GM12878 (cell line): Measurements from ENCODE around the gene CNR2. TPM values are rescaled to one million over a fixed set of nuclear protein-coding genes. Genes with fewer than 3 reads are reported as not detected.

ENCODE experiments used
- ATAC-seq: fragments of 200-7000 bp; cut with Tn5 transposase; 3 replicates; pipeline ENCODE4 v1.9.1; 2020; ENCODE audit warnings: mild to moderate bottlenecking, moderate library complexity
- BruUV-seq: library from RNA; stranded (reverse); fragments of 400-500 nt; replicated peaks from 2 replicates; lab custom pipeline; 2021; lab: Mats Ljungman, UMichigan
- CTCF ChIA-PET: fragments of 300-600 bp; sonication (Branson Sonifier 250); formaldehyde crosslinking; extraction: SDS; loops from one replicate; lab custom pipeline; 2021; ENCODE audit warnings: inconsistent platforms; lab: Yijun Ruan, JAX
- POLR2A ChIA-PET: fragments of 350-600 bp; formaldehyde crosslinking; extraction: SDS; loops from one replicate; lab custom pipeline; 2021; ENCODE audit warnings: inconsistent platforms; lab: Charles Lee
- RAD21 ChIA-PET: fragments of 300-600 bp; sonication (Branson Sonifier 250); formaldehyde crosslinking; loops from one replicate; lab custom pipeline; 2023; ENCODE audit warnings: antibody characterized with exemption; ENCODE audit not compliant: unreplicated experiment; lab: Charles Lee
- SMC1A ChIA-PET: fragments of 300-600 bp; sonication (Branson Sonifier 250); formaldehyde crosslinking; loops from one replicate; lab custom pipeline; 2023; ENCODE audit not compliant: unreplicated experiment, uncharacterized antibody; lab: Charles Lee
- DNase-seq: peaks from one replicate; pipeline ENCODE4 v3.0.0-alpha.2; 2011; ENCODE audit warnings: low read depth, low spot score
- FAIRE-seq: peaks from 3 replicates; lab custom pipeline; 2011; peaks lifted over from hg19 to GRCh38; lab: Jason Lieb, UNC
- H2AFZ ChIP-seq: 2 replicates; pipeline ENCODE4 v1.6.0; 2011; ENCODE audit warnings: low read depth, low read length, control low read depth; ENCODE audit not compliant: control insufficient read depth
- H3K27ac ChIP-seq: 2 replicates; pipeline ENCODE4 v1.5.1; 2011; ENCODE audit warnings: control low read depth; ENCODE audit not compliant: control insufficient read depth, insufficient read depth
- H3K27me3 ChIP-seq, 2 experiments: replicated peaks in 1 of 2; 2 replicates each; pipeline versions ENCODE4 v1.6.0 to v1.6.1; 2011; ENCODE audit warnings: low read length in 1 of 2; ENCODE audit not compliant: control insufficient read depth in 2 of 2, insufficient read depth in 2 of 2
- H3K36me3 ChIP-seq, 2 experiments: 2 replicates each; pipeline ENCODE4 v1.5.1; 2011; ENCODE audit warnings: low read length in 1 of 2; ENCODE audit not compliant: control insufficient read depth in 2 of 2, insufficient read depth in 2 of 2
- H3K4me1 ChIP-seq: 2 replicates; pipeline ENCODE4 v1.6.1; 2011; ENCODE audit warnings: mild to moderate bottlenecking, low read length, moderate library complexity, mixed read lengths; ENCODE audit not compliant: control insufficient read depth, insufficient read depth
- H3K4me2 ChIP-seq: 2 replicates; pipeline ENCODE4 v1.6.0; 2011; ENCODE audit warnings: control low read depth; ENCODE audit not compliant: control insufficient read depth, insufficient read depth
- H3K4me3 ChIP-seq: fragments of 200-600 bp; sonication (generic); 2 replicates; pipeline ENCODE4 v1.5.1; 2016
- H3K79me2 ChIP-seq: 2 replicates; pipeline ENCODE4 v1.6.0; 2011; ENCODE audit warnings: low read length; ENCODE audit not compliant: control insufficient read depth, insufficient read depth
- H3K9ac ChIP-seq: 2 replicates; pipeline ENCODE4 v1.8.0; 2011; ENCODE audit warnings: low read length, control low read depth, mixed read lengths; ENCODE audit not compliant: control insufficient read depth, insufficient read depth
- H3K9me3 ChIP-seq: replicated peaks from 3 replicates; pipeline ENCODE4 v1.5.1; 2011; ENCODE audit warnings: mild to moderate bottlenecking, low read length; ENCODE audit not compliant: control insufficient read depth, insufficient read depth
- H4K20me1 ChIP-seq: 2 replicates; pipeline ENCODE4 v1.6.0; 2011; ENCODE audit not compliant: control insufficient read depth, insufficient read depth
- BRCA1 ChIP-seq: IDR thresholded peaks from 2 replicates; pipeline ENCODE4 v1.6.1; 2011; ENCODE audit warnings: low read depth, low read length, improper control_type of control experiment
- CBFB ChIP-seq: IDR thresholded peaks from 2 replicates; pipeline ENCODE4 v1.6.1; 2016; ENCODE audit warnings: antibody characterized with exemption, low read depth
- GATAD2B ChIP-seq: fragments of 450-650 bp; conservative IDR thresholded peaks from 2 replicates; pipeline ENCODE4 v1.6.1; 2017; ENCODE audit warnings: low read depth, mild to moderate bottlenecking, moderate library complexity
- HDGF ChIP-seq: fragments of 450-650 bp; IDR thresholded peaks from 2 replicates; pipeline ENCODE4 v1.6.1; 2016; ENCODE audit warnings: antibody characterized with exemption
- KAT2A ChIP-seq: conservative IDR thresholded peaks from 2 replicates; pipeline ENCODE4 v1.6.1; 2011; ENCODE audit warnings: low read depth, low read length; ENCODE audit not compliant: control insufficient read depth
- MEF2A ChIP-seq: IDR thresholded peaks from 2 replicates; pipeline ENCODE4 v1.6.1; 2011; ENCODE audit warnings: low read depth, mild to moderate bottlenecking, low read length, moderate library complexity; ENCODE audit not compliant: insufficient read depth
- MTA2 ChIP-seq: fragments of 450-650 bp; IDR thresholded peaks from 2 replicates; pipeline ENCODE4 v1.6.1; 2016; ENCODE audit warnings: low read depth, mild to moderate bottlenecking, moderate library complexity
- NR2C1 ChIP-seq: fragments of 450-650 bp; IDR thresholded peaks from 2 replicates; pipeline ENCODE4 v1.6.1; 2017; ENCODE audit warnings: antibody characterized with exemption, mild to moderate bottlenecking, moderate library complexity
- PML ChIP-seq: IDR thresholded peaks from 2 replicates; pipeline ENCODE4 v1.6.1; 2012; ENCODE audit warnings: low read length, inconsistent platforms
- ZSCAN29 ChIP-seq: fragments of 450-650 bp; IDR thresholded peaks from 2 replicates; pipeline ENCODE4 v1.6.1; 2017; ENCODE audit warnings: mild to moderate bottlenecking, moderate library complexity
- WGBS: methylation state at CpG from one replicate; pipeline ENCODE4 v1.1.6; 2016; ENCODE audit warnings: low lambda C conversion rate; ENCODE audit not compliant: insufficient replicate concordance, insufficient coverage; ENCODE audit errors: missing lambda C conversion rate; 5-methylcytosine and 5-hydroxymethylcytosine counted together
- in situ Hi-C: fragments of 300-500 bp; cut with MboI; formaldehyde crosslinking; loops from 9 replicates; pipeline ENCODE4 v1.14.3; 2018; ENCODE audit warnings: mixed read lengths
- intact Hi-C: fragments of 100-400 bp; cut with micrococcal nuclease; formaldehyde crosslinking; loops from one replicate; pipeline ENCODE4 v1.14.2; 2022; ENCODE audit not compliant: unreplicated experiment
- polyA plus RNA-seq, 11 experiments: library from polyadenylated mRNA; depleted of rRNA in 4 of 11; unstranded in 6 of 11; stranded (reverse) in 5 of 11; fragments of >200 nt; fragmentation: Nextera tagmentation in 4 of 11; fragmentation: Illumina TruSeq in 1 of 11; extraction: Ambion mirVana in 4 of 11; extraction: Trizol in 1 of 11; gene quantifications; 1 replicate in 1 of 11; 2 replicates in 10 of 11; pipeline versions ENCODE4 v1.2.1 to v1.2.3, GENCODE V29; 2011 to 2016; ENCODE audit warnings: inconsistent platforms in 2 of 11, missing spikeins in 2 of 11, low read depth in 1 of 11
- total RNA-seq, 4 experiments: library from RNA; depleted of rRNA in 3 of 4; stranded (reverse); fragments of >200 nt in 3 of 4; fragmentation: Illumina TruSeq in 1 of 4; extraction: Trizol in 1 of 4; gene quantifications; 2 replicates each; pipeline versions ENCODE4 v1.2.1 to v1.2.3, GENCODE V29; 2013 to 2021
- TF ChIP-seq, protein P1 (sequence below): fragments of 450-650 bp; IDR thresholded peaks from 2 replicates; pipeline ENCODE4 v1.6.1; 2017; ENCODE audit warnings: borderline replicate concordance
- TF ChIP-seq, protein P2 (sequence below): IDR thresholded peaks from 2 replicates; pipeline ENCODE4 v1.6.1; 2011; ENCODE audit warnings: low read depth, low read length, improper control_type of control experiment, borderline replicate concordance
- TF ChIP-seq, protein P3 (sequence below): fragments of 450-650 bp; formaldehyde crosslinking; IDR thresholded peaks from 2 replicates; pipeline ENCODE4 v1.4.0; 2020; ENCODE audit warnings: mild to moderate bottlenecking, moderate library complexity

The CNR2 gene
- total and polyA plus RNA-seq, 10 of the 15 experiments (the other 5 are each of a cell fraction or from before 2014, with no cell fraction given) = 0.46 to 19.8 (median 12.2) TPM

DNA sequence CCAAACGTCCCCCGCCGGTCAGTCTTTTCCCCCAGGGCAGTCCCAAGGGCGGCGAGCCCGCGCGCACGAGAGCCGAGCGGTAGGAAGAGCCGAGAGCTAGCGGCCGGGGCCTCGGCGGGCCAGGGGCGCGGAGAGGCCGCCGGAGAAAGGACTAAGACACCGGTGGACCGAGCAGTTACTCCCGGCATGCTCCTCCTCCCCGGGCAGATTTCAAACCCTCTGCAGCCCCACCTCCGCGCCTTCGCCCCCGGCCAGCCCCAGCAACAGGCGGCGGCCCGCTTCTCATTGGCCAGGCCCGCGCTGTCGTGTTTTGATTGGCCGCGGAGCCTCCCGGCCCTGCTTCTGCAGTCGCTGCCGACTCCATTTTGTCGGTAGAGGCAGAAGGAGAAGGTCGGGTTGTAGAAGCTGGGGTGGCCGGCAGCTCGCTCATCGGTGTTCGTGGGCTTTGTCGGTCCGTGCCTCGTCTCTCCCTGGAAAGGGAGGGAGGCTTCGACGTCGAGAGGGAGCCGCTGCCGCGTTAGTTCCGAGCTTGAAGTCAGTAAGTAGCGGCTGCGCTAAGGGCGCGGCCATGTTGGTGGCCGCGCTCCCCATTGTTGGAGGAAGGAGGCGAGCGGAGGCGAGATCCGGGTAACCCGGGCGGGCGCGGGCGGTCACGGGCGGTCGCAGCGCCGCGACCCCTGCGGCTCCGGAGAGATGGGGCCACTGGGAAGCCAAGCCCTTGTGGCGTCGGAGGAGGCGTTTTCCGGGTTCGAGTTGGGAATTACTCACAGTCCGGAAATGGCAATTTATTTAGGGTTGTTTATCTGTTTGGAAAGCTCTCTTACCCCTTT lies 46.5 kb upstream of the CNR2 start, which contains the start of gene PNRC2:
TSS of gene PNRC2 (plus strand) at position 368 of the 830 bp plus-strand sequence. CDS start 1,630 bp downstream, outside the sequence.
- intact Hi-C loops = loop anchor here (2.0 to 5.0 kb wide), 4 partner anchors 21 to 433 kb away; partner anchors contain the start of gene SRSF10
- Histone ChIP-seq H3K4me2 (peak within 1 kb of the TSS; percentile 70), H3K4me1 (peaks cover 31% of the 10 kb centered on the region), H3K4me3 (peak within 1 kb of the TSS; percentile 87), H3K36me3 (peaks cover 0 to 3% of the 10 kb centered on the region in 2 experiments; a peak in 2 of 4 replicates), H3K79me2 (peaks cover 29% of the 10 kb centered on the region), H2AFZ (peak within 1 kb of the TSS; percentile 70), H3K9me3 (no peaks in the 10 kb centered on the region), H3K27ac (peak within 1 kb of the TSS; percentile 97), H4K20me1 (no peaks in the 10 kb centered on the region), H3K27me3 (no peaks in the 10 kb centered on the region), H3K9ac (peak within 1 kb of the TSS; percentile 98)
- ChIA-PET RAD21 (interaction anchor here (0.9 to 3.6 kb wide), 7 partner anchors 12 to 71 kb away, joined by 3 to 29 read pairs (median 11); no protein-coding TSS in a partner anchor), POLR2A (interaction anchor here (0.5 to 8.1 kb wide), 8 partner anchors 14 to 191 kb away, joined by 3 to 108 read pairs (median 6); partner anchors contain the start of gene SRSF10), CTCF (interaction anchor here (0.6 to 3.4 kb wide), 7 partner anchors 9 to 71 kb away, joined by 3 to 21 read pairs (median 4); partner anchors contain the start of gene SRSF10), SMC1A (interaction anchor here (0.9 to 9.6 kb wide), 8 partner anchors 9 to 68 kb away, joined by 3 to 77 read pairs (median 6); partner anchors contain the start of gene SRSF10)
- WGBS = 2% methylated on average over 84 of the region's 84 CpGs
- ATAC-seq (peak; percentile 87), FAIRE-seq (no peak), DNase-seq (peak; percentile 82)
- BruUV-seq = no TSS peak
- in situ Hi-C loops = no loop called here
- TF ChIP-seq, protein P1, sequence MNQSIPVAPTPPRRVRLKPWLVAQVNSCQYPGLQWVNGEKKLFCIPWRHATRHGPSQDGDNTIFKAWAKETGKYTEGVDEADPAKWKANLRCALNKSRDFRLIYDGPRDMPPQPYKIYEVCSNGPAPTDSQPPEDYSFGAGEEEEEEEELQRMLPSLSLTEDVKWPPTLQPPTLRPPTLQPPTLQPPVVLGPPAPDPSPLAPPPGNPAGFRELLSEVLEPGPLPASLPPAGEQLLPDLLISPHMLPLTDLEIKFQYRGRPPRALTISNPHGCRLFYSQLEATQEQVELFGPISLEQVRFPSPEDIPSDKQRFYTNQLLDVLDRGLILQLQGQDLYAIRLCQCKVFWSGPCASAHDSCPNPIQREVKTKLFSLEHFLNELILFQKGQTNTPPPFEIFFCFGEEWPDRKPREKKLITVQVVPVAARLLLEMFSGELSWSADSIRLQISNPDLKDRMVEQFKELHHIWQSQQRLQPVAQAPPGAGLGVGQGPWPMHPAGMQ = no peak
- no peak for TF ChIP-seq MTA2
- TF ChIP-seq PML = peak; percentile 96
- peak; percentile 14 for TF ChIP-seq GATAD2B
- no peak; the same call in 1 of the 2 replicates for TF ChIP-seq CBFB
- TF ChIP-seq, protein P2, sequence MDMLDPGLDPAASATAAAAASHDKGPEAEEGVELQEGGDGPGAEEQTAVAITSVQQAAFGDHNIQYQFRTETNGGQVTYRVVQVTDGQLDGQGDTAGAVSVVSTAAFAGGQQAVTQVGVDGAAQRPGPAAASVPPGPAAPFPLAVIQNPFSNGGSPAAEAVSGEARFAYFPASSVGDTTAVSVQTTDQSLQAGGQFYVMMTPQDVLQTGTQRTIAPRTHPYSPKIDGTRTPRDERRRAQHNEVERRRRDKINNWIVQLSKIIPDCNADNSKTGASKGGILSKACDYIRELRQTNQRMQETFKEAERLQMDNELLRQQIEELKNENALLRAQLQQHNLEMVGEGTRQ = no peak
- no peak; the same call in none of the 2 replicates for TF ChIP-seq HDGF
- no peak for TF ChIP-seq MEF2A
- TF ChIP-seq ZSCAN29 = no peak
- peak; percentile 62 for TF ChIP-seq NR2C1
- TF ChIP-seq, protein P3, sequence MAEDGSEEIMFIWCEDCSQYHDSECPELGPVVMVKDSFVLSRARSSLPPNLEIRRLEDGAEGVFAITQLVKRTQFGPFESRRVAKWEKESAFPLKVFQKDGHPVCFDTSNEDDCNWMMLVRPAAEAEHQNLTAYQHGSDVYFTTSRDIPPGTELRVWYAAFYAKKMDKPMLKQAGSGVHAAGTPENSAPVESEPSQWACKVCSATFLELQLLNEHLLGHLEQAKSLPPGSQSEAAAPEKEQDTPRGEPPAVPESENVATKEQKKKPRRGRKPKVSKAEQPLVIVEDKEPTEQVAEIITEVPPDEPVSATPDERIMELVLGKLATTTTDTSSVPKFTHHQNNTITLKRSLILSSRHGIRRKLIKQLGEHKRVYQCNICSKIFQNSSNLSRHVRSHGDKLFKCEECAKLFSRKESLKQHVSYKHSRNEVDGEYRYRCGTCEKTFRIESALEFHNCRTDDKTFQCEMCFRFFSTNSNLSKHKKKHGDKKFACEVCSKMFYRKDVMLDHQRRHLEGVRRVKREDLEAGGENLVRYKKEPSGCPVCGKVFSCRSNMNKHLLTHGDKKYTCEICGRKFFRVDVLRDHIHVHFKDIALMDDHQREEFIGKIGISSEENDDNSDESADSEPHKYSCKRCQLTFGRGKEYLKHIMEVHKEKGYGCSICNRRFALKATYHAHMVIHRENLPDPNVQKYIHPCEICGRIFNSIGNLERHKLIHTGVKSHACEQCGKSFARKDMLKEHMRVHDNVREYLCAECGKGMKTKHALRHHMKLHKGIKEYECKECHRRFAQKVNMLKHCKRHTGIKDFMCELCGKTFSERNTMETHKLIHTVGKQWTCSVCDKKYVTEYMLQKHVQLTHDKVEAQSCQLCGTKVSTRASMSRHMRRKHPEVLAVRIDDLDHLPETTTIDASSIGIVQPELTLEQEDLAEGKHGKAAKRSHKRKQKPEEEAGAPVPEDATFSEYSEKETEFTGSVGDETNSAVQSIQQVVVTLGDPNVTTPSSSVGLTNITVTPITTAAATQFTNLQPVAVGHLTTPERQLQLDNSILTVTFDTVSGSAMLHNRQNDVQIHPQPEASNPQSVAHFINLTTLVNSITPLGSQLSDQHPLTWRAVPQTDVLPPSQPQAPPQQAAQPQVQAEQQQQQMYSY (CRISPR knock-in tag) = no peak
- TF ChIP-seq BRCA1 = no peak
- no peak for TF ChIP-seq KAT2A
